CD4-positive, alpha-beta memory T cell (primary cell): ENCODE data around the gene DNAJC4. TPM values are rescaled to one million over a fixed set of nuclear protein-coding genes. Genes with fewer than 3 reads are reported as not detected.

Source experiments
- CTCF ChIA-PET: fragments of 350-600 bp; sonication (Branson Sonifier 250); formaldehyde crosslinking; loops from one replicate; lab custom pipeline; 2021; ENCODE audit warnings: inconsistent platforms; ENCODE audit not compliant: partially characterized antibody; lab: Charles Lee
- POLR2A ChIA-PET: fragments of 350-600 bp; sonication (Branson Sonifier 250); formaldehyde crosslinking; loops from one replicate; lab custom pipeline; 2021; ENCODE audit not compliant: partially characterized antibody; lab: Charles Lee
- DNase-seq, 5 donors: peaks; one replicate each; pipeline versions ENCODE4 v3.0.0 to v3.0.0-alpha.2; 2020 to 2022; ENCODE audit warnings: mixed read lengths in 1 of 5
- H3K27ac ChIP-seq: one replicate; pipeline ENCODE4 v1.7.0; 2013; ENCODE audit warnings: low read depth, low read length
- H3K27me3 ChIP-seq: 2 replicates; pipeline ENCODE4 v1.7.0; 2013; ENCODE audit warnings: mild to moderate bottlenecking, low read length, moderate library complexity; ENCODE audit not compliant: insufficient read depth
- H3K36me3 ChIP-seq: 2 replicates; pipeline ENCODE4 v1.7.0; 2013; ENCODE audit warnings: mild to moderate bottlenecking, low read length, moderate library complexity; ENCODE audit not compliant: insufficient read depth
- H3K4me1 ChIP-seq: 2 replicates; pipeline ENCODE4 v1.7.0; 2013; ENCODE audit warnings: mild to moderate bottlenecking, low read length, moderate library complexity; ENCODE audit not compliant: insufficient read depth
- H3K4me3 ChIP-seq, 2 donors: one replicate each; pipeline ENCODE4 v1.7.0; 2013; ENCODE audit warnings: low read length in 2 of 2, mild to moderate bottlenecking in 1 of 2
- H3K9me3 ChIP-seq, 2 donors: one replicate each; pipeline ENCODE4 v1.7.0; 2013; ENCODE audit warnings: low read length in 2 of 2, control low read depth in 1 of 2; ENCODE audit not compliant: control insufficient read depth in 1 of 2
- H3K27ac Mint-ChIP-seq, 7 donors: one replicate each; pipeline ENCODE4 v1.8.0; 2020 to 2021; ENCODE audit warnings: mixed read lengths in 7 of 7, mild to moderate bottlenecking in 6 of 7, inconsistent platforms in 3 of 7, moderate library complexity in 3 of 7
- H3K27me3 Mint-ChIP-seq, 2 donors: one replicate each; pipeline ENCODE4 v1.8.0; 2020 to 2021; ENCODE audit warnings: mixed read lengths in 2 of 2
- H3K36me3 Mint-ChIP-seq, 2 donors: one replicate each; pipeline ENCODE4 v1.8.0; 2020 to 2021; ENCODE audit warnings: mixed read lengths in 2 of 2, inconsistent platforms in 1 of 2, mild to moderate bottlenecking in 1 of 2
- H3K4me1 Mint-ChIP-seq, 4 donors: one replicate each; pipeline ENCODE4 v1.8.0; 2020 to 2021; ENCODE audit warnings: mixed read lengths in 4 of 4, mild to moderate bottlenecking in 1 of 4
- H3K4me3 Mint-ChIP-seq, 8 donors: one replicate each; pipeline ENCODE4 v1.8.0; 2020 to 2021; ENCODE audit warnings: mixed read lengths in 8 of 8, mild to moderate bottlenecking in 7 of 8, moderate library complexity in 6 of 8, inconsistent platforms in 3 of 8
- H3K9me3 Mint-ChIP-seq, 8 donors: one replicate each; pipeline ENCODE4 v1.8.0; 2020 to 2021; ENCODE audit warnings: mixed read lengths in 8 of 8, mild to moderate bottlenecking in 5 of 8, inconsistent platforms in 3 of 8, moderate library complexity in 1 of 8
- intact Hi-C: fragments of 100-400 bp; cut with micrococcal nuclease; formaldehyde crosslinking; loops from one replicate; pipeline ENCODE4 v1.15.1; 2023
- polyA plus RNA-seq, 2 donors: library from polyadenylated mRNA; unstranded; fragments of 300-500 nt; fragmentation: Illumina TruSeq; gene quantifications; one replicate each; pipeline ENCODE4 v1.2.3, GENCODE V29; 2021
- total RNA-seq, 2 experiments: library from RNA; stranded (reverse); gene quantifications; one replicate each; pipeline ENCODE4 v1.2.3, GENCODE V29; 2021

DNAJC4 gene
- total and polyA plus RNA-seq, 4 experiments from 2014 or later: 15.6 to 64.5 (median 42.1) TPM

DNA sequence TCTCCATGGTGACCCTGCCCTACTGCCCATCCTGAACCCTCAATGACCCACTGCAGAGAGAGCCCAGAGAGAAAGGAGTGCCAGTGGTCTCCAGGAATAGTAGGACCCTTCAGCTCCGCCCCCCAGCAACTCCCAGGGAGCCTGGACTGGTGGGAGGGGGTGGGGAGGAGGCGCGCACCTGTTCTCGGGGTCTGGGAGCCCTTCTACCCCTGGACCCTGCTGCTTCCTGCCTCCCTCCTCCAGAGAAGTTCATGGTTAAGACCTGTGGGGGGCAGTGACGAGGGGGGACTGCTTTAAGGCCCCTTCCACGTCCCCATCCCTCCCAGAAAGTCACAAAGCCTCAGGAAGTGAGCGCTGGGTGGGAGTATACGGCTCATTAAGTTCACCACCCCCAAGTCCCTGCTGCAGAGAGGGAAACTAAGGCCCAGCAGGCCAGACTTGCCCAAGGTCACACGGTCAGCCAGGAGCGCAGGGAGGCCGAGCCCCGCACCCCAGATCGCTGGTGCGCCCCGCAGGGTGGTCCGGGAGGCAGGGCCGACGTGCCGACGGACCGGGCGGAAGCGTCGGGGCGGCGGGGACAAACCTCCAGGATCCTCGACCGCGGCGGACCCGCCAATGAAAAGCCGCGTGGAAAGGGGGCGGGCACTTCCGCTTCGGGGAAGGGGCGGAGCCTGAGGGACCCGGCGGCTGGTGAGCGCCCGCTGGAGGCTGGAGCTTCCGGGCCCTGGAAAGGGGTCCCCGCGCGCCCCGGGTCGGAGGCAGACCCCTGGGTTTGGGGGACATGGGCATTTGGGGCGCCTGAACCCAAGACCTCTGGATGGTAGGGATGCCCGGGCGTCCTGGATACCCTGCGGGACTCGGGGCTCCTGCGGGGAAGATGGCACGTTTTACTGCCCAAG is 4.5 kb upstream of the DNAJC4 start, which contains the start of the genes NUDT22 and TRPT1:
Gene NUDT22, plus strand, starts transcription at position 667 of the 899 bp plus-strand sequence. CDS start 379 bp downstream, outside the sequence.
Gene TRPT1, minus strand, starts transcription at position 579 of the 899 bp plus-strand sequence. Its CDS starts 326 bp downstream, at position 253.
- H3K36me3 Mint-ChIP-seq: peaks cover 0 to 16% of the 10 kb centered on the region in 2 donors
- Histone ChIP-seq H3K4me3 (peak within 1 kb of the TSS; percentile 86 to 94), H3K9me3 (no peaks in the 10 kb centered on the region), H3K27ac (peak within 1 kb of the TSS; percentile 77), H3K4me1 (peaks cover 43% of the 10 kb centered on the region), H3K36me3 (peaks cover 16% of the 10 kb centered on the region), H3K27me3 (no peaks in the 10 kb centered on the region)
- peaks cover 13 to 50% (median 28%) of the 10 kb centered on the region in 4 donors for H3K4me1 Mint-ChIP-seq
- POLR2A ChIA-PET: interaction anchor here (0.7 to 38.9 kb wide), 17 partner anchors 14 to 387 kb away, joined by 3 to 937 read pairs (median 11); partner anchors contain the start of genes BAD, ESRRA, FERMT3 and FKBP2
- H3K27me3 Mint-ChIP-seq: no peaks in the 10 kb centered on the region
- intact Hi-C loops: loop anchor here (1.0 kb wide), 4 partner anchors 8 to 40 kb away; partner anchors contain the start of genes FKBP2, STIP1 and VEGFB
- CTCF ChIA-PET: interaction anchor here (1.1 to 18.8 kb wide), 10 partner anchors 11 to 77 kb away, joined by 3 to 207 read pairs (median 4); partner anchors contain the start of genes CATSPERZ, ESRRA and FERMT3
- peak; percentile 82 to 88 (median 85) for DNase-seq
- H3K27ac Mint-ChIP-seq: peak within 1 kb of the TSS; percentile 88 to 97 (median 93)
- H3K4me3 Mint-ChIP-seq: peak within 1 kb of the TSS; percentile 89 to 94 (median 92)
- no peaks in the 10 kb centered on the region for H3K9me3 Mint-ChIP-seq

DNA sequence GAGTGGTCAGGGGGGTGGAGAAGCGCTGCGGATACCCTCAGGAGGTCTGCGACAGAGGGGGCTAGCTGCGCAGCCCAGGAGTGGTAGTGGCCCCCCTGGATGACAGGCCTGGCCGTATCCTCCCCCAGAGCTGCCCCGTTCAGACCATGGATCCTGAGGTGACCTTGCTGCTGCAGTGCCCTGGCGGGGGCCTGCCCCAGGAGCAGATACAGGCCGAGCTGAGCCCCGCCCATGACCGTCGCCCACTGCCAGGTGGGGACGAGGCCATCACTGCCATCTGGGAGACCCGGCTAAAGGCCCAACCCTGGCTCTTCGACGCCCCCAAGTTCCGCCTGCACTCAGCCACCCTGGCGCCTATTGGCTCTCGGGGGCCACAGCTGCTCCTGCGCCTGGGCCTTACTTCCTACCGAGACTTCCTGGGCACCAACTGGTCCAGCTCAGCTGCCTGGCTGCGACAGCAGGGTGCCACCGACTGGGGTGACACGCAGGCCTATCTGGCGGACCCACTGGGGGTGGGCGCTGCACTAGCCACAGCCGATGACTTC is 3.8 kb upstream of the DNAJC4 start:
- H3K27me3 ChIP-seq: no peaks in the 10 kb centered on the region
- H3K9me3 ChIP-seq: no peaks in the 10 kb centered on the region
- H3K9me3 Mint-ChIP-seq: no peaks in the 10 kb centered on the region
- H3K4me1 ChIP-seq: peaks cover 48% of the 10 kb centered on the region
- ChIA-PET POLR2A (interaction anchor here (0.7 to 38.9 kb wide), 15 partner anchors 13 to 388 kb away, joined by 3 to 937 read pairs (median 13); partner anchors contain the start of genes BAD, ESRRA, FERMT3 and FKBP2), CTCF (interaction anchor here (1.0 to 18.8 kb wide), 10 partner anchors 11 to 76 kb away, joined by 3 to 207 read pairs (median 4); partner anchors contain the start of genes CATSPERZ, ESRRA and FERMT3)
- H3K27ac Mint-ChIP-seq: peak overlapping the region; percentile 86 to 93 (median 91)
- peak; percentile 45 to 68 (median 46) for DNase-seq
- peak overlapping the region; percentile 42 to 94 for H3K4me3 ChIP-seq
- H3K4me3 Mint-ChIP-seq: peak overlapping the region; percentile 88 to 94 (median 92)
- no peaks in the 10 kb centered on the region for H3K27me3 Mint-ChIP-seq
- peaks cover 10% of the 10 kb centered on the region for H3K36me3 ChIP-seq
- intact Hi-C loops: loop anchor here (1.0 kb wide), 4 partner anchors 8 to 40 kb away; partner anchors contain the start of genes FKBP2, STIP1 and VEGFB
- H3K4me1 Mint-ChIP-seq: peaks cover 15 to 56% (median 31%) of the 10 kb centered on the region in 4 donors
- peaks cover 0 to 12% of the 10 kb centered on the region in 2 donors for H3K36me3 Mint-ChIP-seq
- H3K27ac ChIP-seq: peak overlapping the region; percentile 77

DNA sequence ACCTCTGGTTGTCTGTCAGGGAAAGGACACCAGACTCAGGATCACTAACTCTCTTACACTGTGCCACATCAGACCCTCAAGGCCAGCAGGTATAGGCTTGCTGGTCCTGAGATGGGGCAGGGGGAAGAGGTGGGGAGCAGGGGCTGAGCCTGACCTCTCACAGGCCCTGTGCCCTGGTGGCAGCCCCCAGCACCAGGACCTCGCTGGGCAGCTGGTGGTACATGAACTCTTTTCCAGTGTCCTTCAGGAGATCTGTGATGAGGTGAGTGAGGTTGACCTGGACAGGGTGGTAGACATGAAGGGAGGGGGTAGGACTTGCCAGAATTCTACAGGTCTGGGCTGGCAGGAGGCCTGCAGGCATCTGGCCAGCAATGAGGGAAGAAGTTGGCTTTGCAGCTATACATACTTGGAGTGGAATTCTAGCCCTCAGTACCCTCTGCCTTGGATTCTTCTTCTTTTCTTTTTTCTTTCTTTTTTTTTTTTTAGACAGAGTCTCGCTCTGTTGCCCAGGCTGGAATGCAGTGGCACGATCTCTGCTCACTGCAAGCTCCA is 2.9 kb upstream of the DNAJC4 start:
- Mint-ChIP-seq H3K4me1 (peaks cover 15 to 65% (median 38%) of the 10 kb centered on the region in 4 donors), H3K27me3 (no peaks in the 10 kb centered on the region), H3K9me3 (no peaks in the 10 kb centered on the region), H3K4me3 (peak overlapping the region; percentile 88 to 94 (median 92)), H3K36me3 (peaks cover 0 to 12% of the 10 kb centered on the region in 2 donors), H3K27ac (peak overlapping the region; percentile 75 to 93 (median 88))
- peak overlapping the region; percentile 42 to 94 for H3K4me3 ChIP-seq
- ChIA-PET POLR2A (interaction anchor here (1.9 to 38.9 kb wide), 8 partner anchors 12 to 90 kb away, joined by 13 to 937 read pairs (median 24); partner anchors contain the start of genes BAD, ESRRA, FERMT3 and FKBP2), CTCF (interaction anchor here (1.0 to 18.8 kb wide), 8 partner anchors 15 to 75 kb away, joined by 3 to 207 read pairs (median 4); partner anchors contain the start of genes CATSPERZ, ESRRA and FERMT3)
- H3K36me3 ChIP-seq: peaks cover 10% of the 10 kb centered on the region
- H3K27me3 ChIP-seq: no peaks in the 10 kb centered on the region
- H3K27ac ChIP-seq: peak overlapping the region; percentile 77
- intact Hi-C loops: no loop called here
- H3K4me1 ChIP-seq: peaks cover 48% of the 10 kb centered on the region
- H3K9me3 ChIP-seq: no peaks in the 10 kb centered on the region
- no peak for DNase-seq

DNA sequence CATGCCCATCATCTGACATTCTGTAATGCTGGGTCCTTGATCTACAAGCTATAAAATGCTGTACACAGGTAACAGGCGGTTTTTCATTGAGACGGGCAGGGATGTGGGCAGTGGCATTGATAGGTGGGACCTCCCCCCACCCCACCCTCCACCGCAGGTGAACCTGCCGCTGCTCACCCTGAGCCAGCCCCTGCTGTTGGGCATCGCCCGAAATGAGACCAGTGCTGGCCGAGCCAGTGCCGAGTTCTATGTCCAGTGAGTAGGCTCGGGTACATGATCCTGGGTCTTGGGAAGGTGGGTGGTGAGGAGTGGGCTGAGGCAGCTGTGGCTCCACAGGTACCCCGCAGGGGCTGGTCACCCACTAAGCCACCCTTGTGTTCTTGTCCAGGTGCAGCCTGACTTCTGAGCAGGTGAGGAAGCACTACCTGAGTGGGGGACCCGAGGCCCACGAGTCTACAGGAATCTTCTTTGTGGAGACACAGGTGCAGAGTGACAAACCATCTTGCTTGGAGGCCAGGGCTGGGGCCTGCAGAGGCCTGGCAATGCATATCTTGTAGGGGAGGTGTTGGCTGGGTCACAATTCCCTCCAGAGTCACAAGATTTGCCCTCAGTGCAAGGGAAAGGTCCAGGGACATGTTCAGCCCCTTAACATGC is 1.1 kb upstream of the DNAJC4 start:
- POLR2A ChIA-PET: interaction anchor here (1.2 to 38.9 kb wide), 7 partner anchors 16 to 88 kb away, joined by 3 to 937 read pairs (median 7); partner anchors contain the start of genes FERMT3, FKBP2, PLCB3 and PPP1R14B
- H3K4me1 ChIP-seq: peaks cover 56% of the 10 kb centered on the region

DNA sequence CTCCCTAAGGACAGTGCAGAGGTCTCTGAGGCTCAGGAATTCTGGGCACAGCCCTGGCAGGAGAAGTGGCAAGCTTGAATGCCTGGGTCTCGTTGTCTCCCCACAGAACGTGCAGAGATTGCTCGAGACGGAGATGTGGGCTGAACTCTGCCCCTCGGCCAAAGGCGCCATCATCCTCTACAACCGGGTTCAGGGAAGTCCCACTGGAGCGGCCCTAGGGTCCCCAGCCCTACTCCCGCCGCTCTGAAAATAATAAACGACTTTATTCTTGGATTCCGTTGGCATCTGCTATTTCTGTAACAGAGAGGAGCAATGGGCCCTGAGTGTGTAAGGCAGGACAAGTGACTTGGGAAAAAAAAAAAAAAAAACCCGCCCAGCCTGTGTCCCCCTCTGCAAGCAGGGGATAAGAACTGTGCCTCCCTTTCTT is 591 bp upstream of the DNAJC4 start:
- POLR2A ChIA-PET: interaction anchor here (1.3 to 38.9 kb wide), 6 partner anchors 16 to 88 kb away, joined by 4 to 937 read pairs (median 8); partner anchors contain the start of genes FERMT3, FKBP2, PLCB3 and PPP1R14B
- intact Hi-C loops: loop anchor here (1.0 kb wide), 4 partner anchors 12 to 75 kb away; partner anchors contain the start of genes FKBP2 and PLCB3
- Mint-ChIP-seq H3K9me3 (no peaks in the 10 kb centered on the region), H3K27me3 (no peaks in the 10 kb centered on the region), H3K27ac (peak overlapping the region; percentile 92 to 97 (median 94)), H3K4me3 (peak overlapping the region; percentile 86 to 93 (median 88)), H3K36me3 (peaks cover 0 to 5% of the 10 kb centered on the region in 2 donors), H3K4me1 (peaks cover 16 to 69% (median 46%) of the 10 kb centered on the region in 4 donors)
- Histone ChIP-seq H3K27me3 (no peaks in the 10 kb centered on the region), H3K36me3 (no peaks in the 10 kb centered on the region), H3K4me3 (peak overlapping the region; percentile 52 to 86), H3K9me3 (no peaks in the 10 kb centered on the region), H3K27ac (peak overlapping the region; percentile 77), H3K4me1 (peaks cover 55% of the 10 kb centered on the region)
- no peak for DNase-seq
- CTCF ChIA-PET: interaction anchor here (0.6 to 18.8 kb wide), 5 partner anchors 11 to 53 kb away, joined by 3 to 207 read pairs (median 3); partner anchors contain the start of genes FERMT3, FKBP2, PLCB3 and STIP1

More for the DNA sequence above, 1.1 kb upstream of the DNAJC4 start:
- peak overlapping the region; percentile 53 to 96 (median 87) for H3K27ac Mint-ChIP-seq
- peaks cover 16 to 73% (median 47%) of the 10 kb centered on the region in 4 donors for H3K4me1 Mint-ChIP-seq
- Histone ChIP-seq H3K27ac (peak overlapping the region; percentile 77), H3K36me3 (no peaks in the 10 kb centered on the region), H3K27me3 (no peaks in the 10 kb centered on the region), H3K4me3 (peak overlapping the region; percentile 52 to 86), H3K9me3 (no peaks in the 10 kb centered on the region)
- CTCF ChIA-PET: interaction anchor here (0.6 to 18.8 kb wide), 5 partner anchors 12 to 54 kb away, joined by 3 to 207 read pairs (median 3); partner anchors contain the start of genes FERMT3, FKBP2, PLCB3 and STIP1
- H3K9me3 Mint-ChIP-seq: no peaks in the 10 kb centered on the region
- H3K36me3 Mint-ChIP-seq: peaks cover 0 to 5% of the 10 kb centered on the region in 2 donors
- DNase-seq: peak in 1 of 5 donors; percentile 19
- intact Hi-C loops: no loop called here
- peak overlapping the region; percentile 86 to 93 (median 88) for H3K4me3 Mint-ChIP-seq
- H3K27me3 Mint-ChIP-seq: no peaks in the 10 kb centered on the region
